Stimulated activated memory B cell treated with anti-CD40 and anti-IgM and Interleukin-4, amounts not matched to agents 10 μg/mL and 1 μg/mL and 100 μg/mL, for 72 hours (primary cell): ENCODE measurements around the gene ZSCAN31.
"Not testable (repeated sequence)": the region's sequence is repeated elsewhere in the genome, so short reads cannot be mapped to it uniquely, and the experiment has no call there.

Source experiments
- ATAC-seq: fragments of 150-1000 bp; cut with Tn5 transposase; 2 replicates; pipeline ENCODE4 v1.10.0; 2021
- H3K27ac Mint-ChIP-seq: one replicate; pipeline ENCODE4 v1.8.0; 2022; ENCODE audit warnings: mild to moderate bottlenecking, mixed read lengths
- H3K27me3 Mint-ChIP-seq: one replicate; pipeline ENCODE4 v1.8.0; 2022; ENCODE audit warnings: mixed read lengths
- H3K36me3 Mint-ChIP-seq: one replicate; pipeline ENCODE4 v1.8.0; 2022; ENCODE audit warnings: mixed read lengths
- H3K4me1 Mint-ChIP-seq: one replicate; pipeline ENCODE4 v1.8.0; 2022; ENCODE audit warnings: mixed read lengths
- H3K4me3 Mint-ChIP-seq: one replicate; pipeline ENCODE4 v1.8.0; 2022; ENCODE audit warnings: mild to moderate bottlenecking, moderate library complexity, mixed read lengths
- H3K9me3 Mint-ChIP-seq: one replicate; pipeline ENCODE4 v1.8.0; 2022; ENCODE audit warnings: mixed read lengths

ZSCAN31 gene

GRCh38 chr6:28335564-28336283, at the start of gene ZSCAN31:
Gene ZSCAN31, minus strand, starts transcription at chr6:28336148. Its CDS starts 6,465 bp downstream, at chr6:28329683.
- Mint-ChIP-seq H3K36me3 (peaks cover 6% of the 10 kb centered on the region), H3K9me3 (peaks cover 9% of the 10 kb centered on the region), H3K4me3 (no peak within 1 kb of the TSS), H3K27me3 (no peaks in the 10 kb centered on the region), H3K27ac (no peak within 1 kb of the TSS), H3K4me1 (peaks cover 19% of the 10 kb centered on the region)
- ATAC-seq, result peak; percentile 93

GRCh38 chr6:28384143-28384533, 48.2 kb upstream of the ZSCAN31 start:
- peaks cover 2% of the 10 kb centered on the region for H3K9me3 Mint-ChIP-seq
- peaks cover 42% of the 10 kb centered on the region for H3K4me1 Mint-ChIP-seq
- peaks cover 69% of the 10 kb centered on the region for H3K36me3 Mint-ChIP-seq
- no peak overlapping the region for H3K4me3 Mint-ChIP-seq
- peak overlapping the region; percentile 99 for H3K27ac Mint-ChIP-seq
- no peaks in the 10 kb centered on the region for H3K27me3 Mint-ChIP-seq
- no peak for ATAC-seq

- Mint-ChIP-seq H3K27me3 (no peaks in the 10 kb centered on the region), H3K36me3 (peaks cover 65% of the 10 kb centered on the region), H3K27ac (peak overlapping the region; percentile 99), H3K9me3 (peaks cover 2% of the 10 kb centered on the region), H3K4me1 (peaks cover 40% of the 10 kb centered on the region), H3K4me3 (peak overlapping the region; percentile 88)
- peak; percentile 100 for ATAC-seq
Observed at GRCh38 chr6:28383235-28384142, 47.5 kb upstream of the ZSCAN31 start.

GRCh38 chr6:28380381-28380780, 44.4 kb upstream of the ZSCAN31 start:
- peaks cover 2% of the 10 kb centered on the region for H3K9me3 Mint-ChIP-seq
- H3K36me3 Mint-ChIP-seq, result peaks cover 50% of the 10 kb centered on the region
- no peak overlapping the region for H3K4me3 Mint-ChIP-seq
- H3K4me1 Mint-ChIP-seq, result peaks cover 29% of the 10 kb centered on the region
- H3K27me3 Mint-ChIP-seq, result no peaks in the 10 kb centered on the region
- ATAC-seq, result no peak
- peak overlapping the region; percentile 36 for H3K27ac Mint-ChIP-seq

GRCh38 chr6:28378644-28379043, 42.7 kb upstream of the ZSCAN31 start:
- H3K36me3 Mint-ChIP-seq, result peaks cover 57% of the 10 kb centered on the region
- peaks cover 2% of the 10 kb centered on the region for H3K9me3 Mint-ChIP-seq
- ATAC-seq, result no peak
- no peaks in the 10 kb centered on the region for H3K27me3 Mint-ChIP-seq
- H3K4me1 Mint-ChIP-seq, result peaks cover 26% of the 10 kb centered on the region
- H3K4me3 Mint-ChIP-seq, result no peak overlapping the region
- H3K27ac Mint-ChIP-seq, result no peak overlapping the region

- Mint-ChIP-seq H3K27me3 (no peaks in the 10 kb centered on the region), H3K36me3 (peaks cover 52% of the 10 kb centered on the region), H3K4me1 (peaks cover 18% of the 10 kb centered on the region), H3K27ac (no peak overlapping the region), H3K9me3 (no peaks in the 10 kb centered on the region), H3K4me3 (no peak overlapping the region)
- no peak for ATAC-seq
Observed at GRCh38 chr6:28377879-28378278, 41.9 kb upstream of the ZSCAN31 start.

- H3K36me3 Mint-ChIP-seq, result peaks cover 23% of the 10 kb centered on the region
- H3K4me1 Mint-ChIP-seq, result peaks cover 10% of the 10 kb centered on the region
Observed at GRCh38 chr6:28373925-28374324, 38.0 kb upstream of the ZSCAN31 start.

GRCh38 chr6:28371706-28372451, 35.9 kb upstream of the ZSCAN31 start:
- H3K4me1 Mint-ChIP-seq, result peaks cover 18% of the 10 kb centered on the region
- peak; percentile 83 for ATAC-seq
- H3K9me3 Mint-ChIP-seq, result no peaks in the 10 kb centered on the region
- H3K36me3 Mint-ChIP-seq, result peaks cover 16% of the 10 kb centered on the region
- H3K27me3 Mint-ChIP-seq, result no peaks in the 10 kb centered on the region
- H3K27ac Mint-ChIP-seq, result peak overlapping the region; percentile 76
- peak overlapping the region; percentile 26 for H3K4me3 Mint-ChIP-seq

More at GRCh38 chr6:28373925-28374324, 38.0 kb upstream of the ZSCAN31 start:
- H3K4me3 Mint-ChIP-seq, result no peak overlapping the region
- no peaks in the 10 kb centered on the region for H3K9me3 Mint-ChIP-seq
- H3K27me3 Mint-ChIP-seq, result no peaks in the 10 kb centered on the region
- H3K27ac Mint-ChIP-seq, result no peak overlapping the region
- no peak for ATAC-seq

- Mint-ChIP-seq H3K4me3 (no peak overlapping the region), H3K27ac (peak overlapping the region; percentile 76), H3K9me3 (no peaks in the 10 kb centered on the region), H3K4me1 (peaks cover 18% of the 10 kb centered on the region), H3K27me3 (no peaks in the 10 kb centered on the region), H3K36me3 (peaks cover 16% of the 10 kb centered on the region)
- no peak for ATAC-seq
Observed at GRCh38 chr6:28371280-28371679, 35.3 kb upstream of the ZSCAN31 start.

- H3K4me1 Mint-ChIP-seq, result peaks cover 18% of the 10 kb centered on the region
- no peak overlapping the region for H3K4me3 Mint-ChIP-seq
- no peaks in the 10 kb centered on the region for H3K27me3 Mint-ChIP-seq
- H3K36me3 Mint-ChIP-seq, result peaks cover 21% of the 10 kb centered on the region
- no peak overlapping the region for H3K27ac Mint-ChIP-seq
- H3K9me3 Mint-ChIP-seq, result no peaks in the 10 kb centered on the region
- ATAC-seq, result no peak
Observed at GRCh38 chr6:28370440-28370839, 34.5 kb upstream of the ZSCAN31 start.

- Mint-ChIP-seq H3K4me1 (peaks cover 18% of the 10 kb centered on the region), H3K9me3 (no peaks in the 10 kb centered on the region), H3K27ac (no peak overlapping the region), H3K4me3 (no peak overlapping the region), H3K27me3 (no peaks in the 10 kb centered on the region), H3K36me3 (peaks cover 23% of the 10 kb centered on the region)
- no peak for ATAC-seq
Observed at GRCh38 chr6:28369463-28369862, 33.5 kb upstream of the ZSCAN31 start.

- Mint-ChIP-seq H3K4me3 (no peak overlapping the region), H3K9me3 (no peaks in the 10 kb centered on the region), H3K27me3 (no peaks in the 10 kb centered on the region), H3K36me3 (peaks cover 31% of the 10 kb centered on the region), H3K4me1 (peaks cover 18% of the 10 kb centered on the region), H3K27ac (no peak overlapping the region)
- peak; percentile 94 for ATAC-seq
Observed at GRCh38 chr6:28368522-28368921, 32.6 kb upstream of the ZSCAN31 start.

- not testable (repeated sequence) for H3K27ac Mint-ChIP-seq, H3K4me3 Mint-ChIP-seq, H3K27me3 Mint-ChIP-seq, H3K9me3 Mint-ChIP-seq, ATAC-seq, H3K4me1 Mint-ChIP-seq
- H3K36me3 Mint-ChIP-seq, result peaks cover 51% of the 10 kb centered on the region
Observed at GRCh38 chr6:28365590-28365989, 29.6 kb upstream of the ZSCAN31 start.

- H3K36me3 Mint-ChIP-seq, result peaks cover 49% of the 10 kb centered on the region
- ATAC-seq, result no peak
- no peak overlapping the region for H3K27ac Mint-ChIP-seq
- H3K4me1 Mint-ChIP-seq, result peaks cover 8% of the 10 kb centered on the region
- H3K9me3 Mint-ChIP-seq, result no peaks in the 10 kb centered on the region
- H3K4me3 Mint-ChIP-seq, result no peak overlapping the region
- no peaks in the 10 kb centered on the region for H3K27me3 Mint-ChIP-seq
Observed at GRCh38 chr6:28360961-28361360, 25.0 kb upstream of the ZSCAN31 start.

- Mint-ChIP-seq H3K4me1 (peaks cover 17% of the 10 kb centered on the region), H3K36me3 (peaks cover 35% of the 10 kb centered on the region)
- H3K27me3 Mint-ChIP-seq, ATAC-seq, H3K27ac Mint-ChIP-seq, H3K4me3 Mint-ChIP-seq, H3K9me3 Mint-ChIP-seq: not testable (repeated sequence)
Observed at GRCh38 chr6:28359562-28359961, 23.6 kb upstream of the ZSCAN31 start.
